NCI-H345 treated with DMSO at 0.1 percent for 48 hours (cell line): ENCODE results near the gene SLC29A1.
"Not testable (repeated sequence)": the region's sequence is repeated elsewhere in the genome, so short reads cannot be mapped to it uniquely, and the experiment has no call there.

Source experiments
- DNase-seq: peaks from one replicate; lab custom pipeline; 2025; ENCODE audit not compliant: unreplicated experiment; lab: John Stamatoyannopoulos, UW

SLC29A1 gene

GRCh38 chr6:44223319-44224028 is at the start of gene SLC29A1:
SLC29A1 (plus strand) TSS chr6:44223595; CDS start chr6:44227314, 3,719 bp downstream.
- DNase-seq: peak; percentile 33

- DNase-seq: no peak
These were observed 47.1 kb upstream of the SLC29A1 start for GRCh38 chr6:44176130-44176761.

- no peak for DNase-seq
These were observed 46.5 kb upstream of the SLC29A1 start for GRCh38 chr6:44176762-44177509.

- DNase-seq: no peak
These were observed 45.5 kb upstream of the SLC29A1 start for GRCh38 chr6:44177691-44178423.

GRCh38 chr6:44178424-44179071 is 44.8 kb upstream of the SLC29A1 start:
- DNase-seq: no peak

GRCh38 chr6:44179072-44179536 is 44.3 kb upstream of the SLC29A1 start:
- DNase-seq: no peak

GRCh38 chr6:44179648-44180047 is 43.7 kb upstream of the SLC29A1 start:
- DNase-seq: no peak

- DNase-seq: no peak
These were observed 43.0 kb upstream of the SLC29A1 start for GRCh38 chr6:44180406-44180805.

GRCh38 chr6:44180886-44181285 is 42.5 kb upstream of the SLC29A1 start:
- DNase-seq: no peak

- DNase-seq: not testable (repeated sequence)
These were observed 41.6 kb upstream of the SLC29A1 start for GRCh38 chr6:44181784-44182183.

- DNase-seq: no peak
These were observed 40.4 kb upstream of the SLC29A1 start for GRCh38 chr6:44182911-44183390.

- DNase-seq: no peak
These were observed 39.6 kb upstream of the SLC29A1 start for GRCh38 chr6:44183783-44184182.

- not testable (repeated sequence) for DNase-seq
These were observed 38.0 kb upstream of the SLC29A1 start for GRCh38 chr6:44185356-44185755.

- no peak for DNase-seq
These were observed 37.3 kb upstream of the SLC29A1 start for GRCh38 chr6:44185953-44186634.

- DNase-seq: no peak
These were observed 36.8 kb upstream of the SLC29A1 start for GRCh38 chr6:44186635-44187025.

- DNase-seq: no peak
These were observed 34.6 kb upstream of the SLC29A1 start for GRCh38 chr6:44188819-44189218.

GRCh38 chr6:44189257-44189656 is 34.1 kb upstream of the SLC29A1 start:
- no peak for DNase-seq

- no peak for DNase-seq
These were observed 32.7 kb upstream of the SLC29A1 start for GRCh38 chr6:44190715-44191114.

GRCh38 chr6:44192428-44193041 is 30.9 kb upstream of the SLC29A1 start:
- no peak for DNase-seq
